ENCODE measurements around the gene LMBR1.
"Not testable (repeated sequence)": the region's sequence is repeated elsewhere in the genome, so short reads cannot be mapped to it uniquely, and the experiment has no call there.

LMBR1 gene

GRCh38 chr7:156655251-156655650, 237.7 kb downstream of the LMBR1 start:
- DNase-seq (ENCODE audit: low read depth): no peak

GRCh38 chr7:156654511-156655234, 238.3 kb downstream of the LMBR1 start:
- DNase-seq (ENCODE audit: low read depth): no peak

GRCh38 chr7:156652886-156653568, 240.0 kb downstream of the LMBR1 start:
- DNase-seq (ENCODE audit: low read depth): no peak

GRCh38 chr7:156651474-156651873, 241.5 kb downstream of the LMBR1 start:
- DNase-seq (ENCODE audit: low read depth): no peak

GRCh38 chr7:156650042-156650441, 242.9 kb downstream of the LMBR1 start:
- DNase-seq (ENCODE audit: low read depth): no peak

- DNase-seq (ENCODE audit: low read depth): not testable (repeated sequence)
Measured at GRCh38 chr7:156647330-156647729, 245.7 kb downstream of the LMBR1 start.

GRCh38 chr7:156642306-156643045, 250.5 kb downstream of the LMBR1 start:
- DNase-seq (ENCODE audit: low read depth): no peak

GRCh38 chr7:156640949-156641485, 252.0 kb downstream of the LMBR1 start:
- peak; percentile 54 for DNase-seq (ENCODE audit: low read depth)

GRCh38 chr7:156640257-156640948, 252.6 kb downstream of the LMBR1 start, which contains the start of gene RNF32:
TSS of gene RNF32 (plus strand) at chr7:156640774. CDS start at chr7:156643878, 3,104 bp downstream.
- peak; percentile 96 for DNase-seq (ENCODE audit: low read depth)

GRCh38 chr7:156639426-156640256, 253.3 kb downstream of the LMBR1 start:
- DNase-seq (ENCODE audit: low read depth): no peak

- no peak for DNase-seq (ENCODE audit: low read depth)
Measured at GRCh38 chr7:156638443-156639077, 254.4 kb downstream of the LMBR1 start.

GRCh38 chr7:156637093-156637492, 255.9 kb downstream of the LMBR1 start:
- not testable (repeated sequence) for DNase-seq (ENCODE audit: low read depth)

- no peak for DNase-seq (ENCODE audit: low read depth)
Measured at GRCh38 chr7:156635529-156636385, 257.2 kb downstream of the LMBR1 start.

GRCh38 chr7:156634117-156634516, 258.9 kb downstream of the LMBR1 start:
- no peak for DNase-seq (ENCODE audit: low read depth)

- no peak for DNase-seq (ENCODE audit: low read depth)
Measured at GRCh38 chr7:156629873-156630272, 263.1 kb downstream of the LMBR1 start.

- DNase-seq (ENCODE audit: low read depth): no peak
Measured at GRCh38 chr7:156628562-156628961, 264.4 kb downstream of the LMBR1 start.
